HG03135 (cell line): ENCODE data around the gene RBM4B.

Source experiments
- ATAC-seq: cut with Tn5 transposase; IDR thresholded peaks from one replicate; pipeline ENCODE4 v1.9.1; 2021; ENCODE audit warnings: mild to moderate bottlenecking, moderate library complexity; ENCODE audit not compliant: unreplicated experiment

RBM4B gene

GRCh38 chr11:66687831-66688281 lies 10.2 kb upstream of the RBM4B start:
- ATAC-seq: no peak

GRCh38 chr11:66686801-66687750 lies 9.4 kb upstream of the RBM4B start:
- no peak for ATAC-seq

- no peak for ATAC-seq
Measured at GRCh38 chr11:66686100-66686785, 8.6 kb upstream of the RBM4B start.

GRCh38 chr11:66685276-66686099 lies 7.8 kb upstream of the RBM4B start:
- no peak for ATAC-seq

- no peak for ATAC-seq
Measured at GRCh38 chr11:66684635-66685034, 6.9 kb upstream of the RBM4B start.

- no peak for ATAC-seq
Measured at GRCh38 chr11:66683877-66684276, 6.2 kb upstream of the RBM4B start.

GRCh38 chr11:66680966-66681645 lies 3.4 kb upstream of the RBM4B start:
- ATAC-seq: no peak

- ATAC-seq: no peak
Measured at GRCh38 chr11:66676931-66677598, 622 bp downstream of the RBM4B start.

- no peak for ATAC-seq
Measured at GRCh38 chr11:66676282-66676919, 1.3 kb downstream of the RBM4B start.

GRCh38 chr11:66674964-66675602 lies 2.6 kb downstream of the RBM4B start:
- ATAC-seq: no peak

GRCh38 chr11:66670816-66671215 lies 6.9 kb downstream of the RBM4B start:
- no peak for ATAC-seq

GRCh38 chr11:66665369-66665768 lies 12.3 kb downstream of the RBM4B start:
- no peak for ATAC-seq

- no peak for ATAC-seq
Measured at GRCh38 chr11:66663741-66664296, 13.9 kb downstream of the RBM4B start.

- ATAC-seq: no peak
Measured at GRCh38 chr11:66659763-66660162, 17.9 kb downstream of the RBM4B start.

GRCh38 chr11:66653123-66653522 lies 24.6 kb downstream of the RBM4B start:
- ATAC-seq: no peak

GRCh38 chr11:66652651-66653050 lies 25.0 kb downstream of the RBM4B start:
- no peak for ATAC-seq

- ATAC-seq: no peak
Measured at GRCh38 chr11:66651016-66651415, 26.7 kb downstream of the RBM4B start.

- no peak for ATAC-seq
Measured at GRCh38 chr11:66649903-66650302, 27.8 kb downstream of the RBM4B start.

- ATAC-seq: no peak
Measured at GRCh38 chr11:66646828-66647227, 30.9 kb downstream of the RBM4B start.
